Stimulated activated naive CD4-positive, alpha-beta T cell treated with Interleukin-2 at 50 U/mL for 16 hours (primary cell): ENCODE measurements around the gene CFTR.
"Not testable (repeated sequence)": the region's sequence is repeated elsewhere in the genome, so short reads cannot be mapped to it uniquely, and the experiment has no call there.

Experiments
- DNase-seq: peaks from one replicate; lab custom pipeline; 2025; lab: John Stamatoyannopoulos, UW

Gene CFTR

DNA sequence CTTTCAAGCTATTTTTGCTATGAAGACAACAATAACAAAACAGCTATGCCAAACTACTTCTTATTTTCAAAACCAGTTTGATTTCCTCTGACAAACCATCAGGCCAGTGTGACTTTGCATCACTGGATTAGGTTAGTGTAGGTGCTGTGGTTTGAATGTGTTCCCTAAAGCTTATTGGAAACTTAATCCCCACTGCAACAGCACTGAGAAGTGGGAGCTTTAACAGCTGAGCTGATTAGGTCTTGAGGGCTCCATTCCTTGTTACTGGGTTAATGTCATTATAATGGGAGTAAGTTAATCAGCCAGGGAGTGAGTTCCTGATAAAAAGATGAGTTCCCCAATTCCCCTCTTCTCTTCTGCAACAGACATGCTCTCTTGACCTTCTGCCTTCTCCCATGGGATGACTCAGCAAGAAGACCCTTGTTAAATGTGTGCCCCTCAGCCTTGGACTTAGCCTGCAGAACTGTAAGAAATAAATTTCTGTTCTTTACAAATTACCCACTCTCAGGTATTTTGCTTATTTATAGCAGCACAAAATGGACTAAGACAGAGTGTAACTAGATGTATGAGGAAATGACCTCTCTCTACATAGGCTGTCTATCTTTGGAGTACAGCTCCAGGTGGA, 206.6 kb downstream of the CFTR start:
- DNase-seq, result no peak

GRCh38 chr7:117688126-117688525, 208.3 kb downstream of the CFTR start:
- no peak for DNase-seq

- no peak for DNase-seq
Measured at GRCh38 chr7:117689406-117689805, 209.6 kb downstream of the CFTR start.

GRCh38 chr7:117690147-117690546, 210.3 kb downstream of the CFTR start:
- no peak for DNase-seq

GRCh38 chr7:117692338-117692737, 212.5 kb downstream of the CFTR start:
- no peak for DNase-seq

- no peak for DNase-seq
Measured at GRCh38 chr7:117698018-117698417, 218.2 kb downstream of the CFTR start.

DNA sequence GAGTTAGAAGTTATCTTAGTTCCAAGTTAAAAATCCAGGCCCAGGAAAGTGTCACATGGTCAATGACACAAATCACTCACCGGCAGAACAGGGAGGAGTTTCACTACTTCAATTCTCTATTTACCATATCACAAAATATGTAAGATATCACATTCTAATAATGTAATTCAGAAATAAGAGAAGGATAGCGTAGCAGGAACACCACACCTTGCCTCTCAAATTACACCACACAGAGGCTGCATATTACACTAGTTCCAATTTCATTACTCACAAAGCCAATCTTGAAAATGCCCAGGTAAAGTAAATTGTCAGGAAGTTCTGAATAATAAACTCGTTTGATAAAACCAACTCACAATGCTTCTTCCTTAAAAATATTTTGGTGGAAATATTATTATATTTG, 224.2 kb downstream of the CFTR start:
- DNase-seq, result no peak

DNA sequence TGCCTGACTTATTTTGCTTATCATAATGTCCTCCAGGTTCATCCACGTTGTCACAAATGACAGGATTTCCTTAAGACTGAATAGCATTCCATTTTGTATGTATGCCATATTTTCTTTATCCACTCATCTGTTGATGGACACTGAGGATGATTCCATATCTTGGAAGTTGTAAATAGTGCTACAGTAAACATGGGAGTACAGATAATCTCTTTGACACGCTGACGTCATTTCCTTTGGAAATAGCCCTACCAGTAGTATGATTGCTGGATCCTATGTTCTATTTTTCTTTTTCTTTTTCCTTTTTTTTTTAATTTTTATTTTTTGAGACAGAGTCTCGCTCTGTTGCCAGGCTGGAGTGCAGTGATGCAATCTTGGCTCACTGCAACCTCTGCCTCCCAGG, 225.8 kb downstream of the CFTR start:
- DNase-seq, result no peak

GRCh38 chr7:117706210-117706609, 226.4 kb downstream of the CFTR start:
- DNase-seq, result no peak

GRCh38 chr7:117707080-117707479, 227.3 kb downstream of the CFTR start:
- DNase-seq, result no peak

DNA sequence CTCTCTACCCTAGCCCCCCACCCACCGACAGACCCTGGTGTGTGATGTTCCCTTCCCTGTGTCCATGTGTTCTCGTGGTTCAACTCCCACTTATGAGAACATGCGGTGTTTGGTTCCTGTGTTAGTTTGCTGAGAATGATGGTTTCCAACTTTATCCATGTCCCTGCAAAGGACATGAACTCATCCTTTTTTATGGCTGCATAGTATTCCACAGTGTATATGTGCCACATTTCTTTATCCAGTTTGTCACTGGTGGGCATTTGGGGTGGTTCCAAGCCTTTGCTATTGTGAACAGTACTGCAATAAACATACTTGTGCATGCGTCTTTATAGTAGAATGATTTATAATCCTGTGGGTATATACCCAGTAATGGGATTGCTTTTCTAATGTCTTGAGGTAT, 228.3 kb downstream of the CFTR start:
- not testable (repeated sequence) for DNase-seq

DNA sequence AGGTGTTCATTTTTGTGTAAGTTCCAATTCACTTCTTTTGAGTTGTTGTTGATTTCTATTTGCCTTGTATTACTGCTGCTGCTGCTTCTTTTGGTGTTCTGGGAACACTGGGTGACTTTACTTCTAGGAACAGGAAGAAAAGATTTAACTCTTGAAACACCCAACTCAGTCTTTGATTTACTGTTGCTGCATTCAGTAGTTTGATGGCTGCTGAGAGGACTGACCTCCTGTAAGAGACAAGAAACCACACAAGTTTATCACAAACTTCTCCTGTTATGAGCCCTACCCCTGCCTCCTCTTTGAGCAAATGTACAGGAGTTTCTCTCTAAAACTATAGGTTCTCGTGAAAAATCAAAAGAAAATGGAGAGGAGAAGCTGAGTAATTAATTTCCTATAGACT, 231.7 kb downstream of the CFTR start:
- no peak for DNase-seq

DNA sequence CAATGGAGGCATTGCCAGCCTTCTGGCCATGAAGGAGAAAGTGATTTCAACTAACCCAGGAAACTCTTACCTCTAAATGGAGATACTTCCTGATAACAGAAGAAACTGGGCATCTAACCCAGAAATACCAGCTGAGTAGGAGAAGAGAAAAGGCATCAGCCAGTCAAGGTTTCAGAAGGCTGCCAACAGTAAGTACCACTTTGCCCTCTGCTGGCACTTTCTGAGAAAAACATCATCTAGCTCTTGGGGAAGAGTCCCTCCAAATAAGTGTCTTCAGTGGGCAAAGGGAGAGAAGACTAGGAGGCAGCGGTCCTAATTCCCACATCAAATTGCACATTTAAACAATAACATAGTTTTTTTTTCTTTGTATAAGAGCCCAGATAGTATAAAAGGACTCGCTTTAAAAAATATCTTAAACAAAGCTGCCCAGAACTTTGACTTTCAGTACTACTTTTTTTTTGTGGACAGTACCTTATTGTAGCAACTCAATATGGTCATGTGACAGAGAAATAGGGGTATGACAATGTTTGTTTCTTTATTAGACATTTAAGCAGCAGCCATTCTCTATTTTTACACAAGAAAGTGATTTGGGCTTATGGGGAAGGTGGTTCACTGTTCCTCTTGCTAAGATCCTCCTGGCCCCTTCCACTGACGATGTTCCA, 236.1 kb downstream of the CFTR start:
- DNase-seq, result no peak

DNA sequence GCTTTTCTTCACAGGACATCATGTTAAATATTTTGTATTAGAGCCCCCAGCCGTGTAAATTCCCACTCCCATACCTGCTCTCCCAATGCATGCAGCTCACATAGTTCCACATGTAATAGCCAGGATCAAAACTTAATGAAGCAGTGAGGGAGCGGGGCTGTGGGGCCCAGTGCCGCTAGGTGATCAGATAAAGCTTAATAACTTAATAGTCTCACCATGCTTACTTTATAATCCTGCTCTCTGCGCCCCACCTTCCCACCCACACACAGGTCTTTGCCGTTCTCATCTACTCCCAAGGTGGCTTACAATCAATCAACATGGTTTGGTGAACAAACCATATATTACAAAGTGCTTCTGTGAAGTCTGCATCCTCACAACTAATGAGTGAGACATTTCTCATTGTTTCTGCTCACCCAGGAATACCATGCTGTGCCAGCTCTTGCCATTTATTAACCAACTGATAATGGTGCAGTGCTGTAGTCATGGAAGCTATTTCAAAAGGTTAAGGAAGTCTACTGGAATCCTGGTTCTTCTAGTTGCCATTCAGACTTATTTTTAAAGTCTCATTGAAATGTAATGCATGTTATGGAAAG, 237.0 kb downstream of the CFTR start:
- no peak for DNase-seq

- no peak for DNase-seq
Measured at GRCh38 chr7:117717357-117717756, 237.5 kb downstream of the CFTR start.
